Liver (tissue), 9 donors: ENCODE data around the gene CEP295NL. TPM values are rescaled to one million over a fixed set of nuclear protein-coding genes. Genes with fewer than 3 reads are reported as not detected.
"Not testable (repeated sequence)": the region's sequence is repeated elsewhere in the genome, so short reads cannot be mapped to it uniquely, and the experiment has no call there.

ENCODE experiments used
- DNase-seq: peaks from one replicate; pipeline ENCODE4 v3.0.0-alpha.2; 2017; ENCODE audit warnings: low spot score
- H3K27ac ChIP-seq, 2 donors: one replicate each; pipeline ENCODE4 v1.7.0; 2013; ENCODE audit warnings: inconsistent platforms in 2 of 2, low read length in 2 of 2, control low read depth in 1 of 2, low read depth in 1 of 2, mild to moderate bottlenecking in 1 of 2
- H3K27me3 ChIP-seq, 4 donors: one replicate each; pipeline versions ENCODE4 v1.6.1 to v1.7.0; 2013; ENCODE audit warnings: low read length in 3 of 4, inconsistent platforms in 1 of 4, mild to moderate bottlenecking in 1 of 4, moderate library complexity in 1 of 4; ENCODE audit not compliant: control insufficient read depth in 4 of 4, insufficient read depth in 4 of 4
- H3K36me3 ChIP-seq, 4 donors: one replicate each; pipeline versions ENCODE4 v1.6.1 to v1.7.0; 2013; ENCODE audit warnings: low read length in 3 of 4, mild to moderate bottlenecking in 3 of 4, low read depth in 1 of 4, moderate library complexity in 1 of 4; ENCODE audit not compliant: control insufficient read depth in 4 of 4, insufficient read depth in 3 of 4
- H3K4me1 ChIP-seq, 4 donors: one replicate each; pipeline versions ENCODE4 v1.6.1 to v1.7.0; 2013; ENCODE audit warnings: low read length in 3 of 4, mild to moderate bottlenecking in 3 of 4, moderate library complexity in 1 of 4; ENCODE audit not compliant: control insufficient read depth in 4 of 4, insufficient read depth in 4 of 4
- H3K4me3 ChIP-seq, 3 donors: one replicate each; pipeline versions ENCODE4 v1.6.1 to v1.7.0; 2013; ENCODE audit warnings: low read length in 3 of 3, control low read depth in 1 of 3, low read depth in 1 of 3, mild to moderate bottlenecking in 1 of 3
- H3K9ac ChIP-seq, 2 donors: one replicate each; pipeline ENCODE4 v1.7.0; 2013; ENCODE audit warnings: low read length in 2 of 2, mild to moderate bottlenecking in 2 of 2, moderate library complexity in 2 of 2, control low read depth in 1 of 2, low read depth in 1 of 2
- H3K9me3 ChIP-seq, 4 donors: one replicate each; pipeline versions ENCODE4 v1.6.1 to v1.7.0; 2013; ENCODE audit warnings: low read length in 3 of 4; ENCODE audit not compliant: control insufficient read depth in 4 of 4
- CTCF ChIP-seq: fragments of 150-350 bp; IDR thresholded peaks from 2 replicates; pipeline ENCODE4 v1.5.1; 2017; ENCODE audit warnings: improper control_type of control experiment, low read depth, low read length; ENCODE audit not compliant: missing input control
- EGR1 ChIP-seq, 2 donors: IDR thresholded peaks; 2 replicates each; pipeline ENCODE4 v1.6.1; 2016 to 2018; ENCODE audit warnings: antibody characterized with exemption in 2 of 2, low read depth in 2 of 2
- FOXA1 ChIP-seq: IDR thresholded peaks from 2 replicates; pipeline ENCODE4 v1.6.1; 2016; ENCODE audit warnings: antibody characterized with exemption
- FOXA2 ChIP-seq: IDR thresholded peaks from 2 replicates; pipeline ENCODE4 v1.6.1; 2016; ENCODE audit warnings: antibody characterized with exemption
- GABPA ChIP-seq, 2 donors: IDR thresholded peaks in 1 of 2; conservative IDR thresholded peaks in 1 of 2; 2 replicates each; pipeline ENCODE4 v1.6.1; 2016; ENCODE audit warnings: antibody characterized with exemption in 2 of 2, mild to moderate bottlenecking in 1 of 2, moderate library complexity in 1 of 2
- HNF4A ChIP-seq, 2 donors: conservative IDR thresholded peaks; 2 replicates each; pipeline ENCODE4 v1.6.1; 2016; ENCODE audit warnings: antibody characterized with exemption in 2 of 2, mild to moderate bottlenecking in 2 of 2
- HNF4G ChIP-seq: IDR thresholded peaks from 2 replicates; pipeline ENCODE4 v1.6.1; 2016; ENCODE audit warnings: antibody characterized with exemption
- JUND ChIP-seq, 2 donors: IDR thresholded peaks; 2 replicates each; pipeline ENCODE4 v1.6.1; 2016; ENCODE audit warnings: antibody characterized with exemption in 2 of 2
- MAX ChIP-seq: IDR thresholded peaks from 2 replicates; pipeline ENCODE4 v1.6.1; 2016; ENCODE audit warnings: antibody characterized with exemption
- NR2F2 ChIP-seq: IDR thresholded peaks from 2 replicates; pipeline ENCODE4 v1.6.1; 2016; ENCODE audit warnings: antibody characterized with exemption
- RAD21 ChIP-seq, 2 donors: IDR thresholded peaks; 2 replicates each; pipeline ENCODE4 v1.6.1; 2016; ENCODE audit warnings: antibody characterized with exemption in 2 of 2, mild to moderate bottlenecking in 2 of 2
- REST ChIP-seq: IDR thresholded peaks from 2 replicates; pipeline ENCODE4 v1.6.1; 2016; ENCODE audit warnings: antibody characterized with exemption, mild to moderate bottlenecking
- RXRA ChIP-seq, 2 donors: IDR thresholded peaks; 2 replicates each; pipeline ENCODE4 v1.6.1; 2017 to 2018; ENCODE audit warnings: antibody characterized with exemption in 2 of 2, mild to moderate bottlenecking in 1 of 2
- TAF1 ChIP-seq: conservative IDR thresholded peaks from 2 replicates; pipeline ENCODE4 v1.6.1; 2016; ENCODE audit warnings: antibody characterized with exemption, mild to moderate bottlenecking
- YY1 ChIP-seq: IDR thresholded peaks from 2 replicates; pipeline ENCODE4 v1.6.1; 2016; ENCODE audit warnings: antibody characterized with exemption, mild to moderate bottlenecking
- WGBS: extraction: QIAGEN DNeasy Blood & Tissue Kit; methylation state at CpG from one replicate; pipeline ENCODE4 v1.1.7; 2013; 5-methylcytosine and 5-hydroxymethylcytosine counted together
- polyA plus RNA-seq, 2 donors: library from polyadenylated mRNA; stranded (reverse) in 1 of 2; unstranded in 1 of 2; fragments of 200-250 nt in 1 of 2; fragments of >200 nt in 1 of 2; fragmentation: Nextera tagmentation in 1 of 2; extraction: Ambion mirVana in 1 of 2; gene quantifications; one replicate each; pipeline versions ENCODE4 v1.2.1 to v1.2.3, GENCODE V29; 2013 to 2015
- total RNA-seq, 2 donors: library from RNA; depleted of rRNA; stranded (reverse); fragments of >200 nt; gene quantifications; one replicate each; pipeline ENCODE4 v1.2.3, GENCODE V29; 2014
- donor health status: healthy.
- donor health status: healthy.
- donor health status: healthy.
- donor health status: healthy.
- donor health status: healthy.

Gene CEP295NL
- total and polyA plus RNA-seq, 4 donors = 0.28 to 1.0 TPM; not detected in 2

GRCh38 chr17:78878261-78878660 is 24.7 kb downstream of the CEP295NL start (continued):
- no peak for TF ChIP-seq REST
- no peak for TF ChIP-seq RXRA (IDR thresholded peaks at IDR 0.05)
- TF ChIP-seq RAD21 (IDR thresholded peaks at IDR 0.05) = no peak
- no peak for TF ChIP-seq JUND (IDR thresholded peaks at IDR 0.05)
- TF ChIP-seq FOXA2 = no peak
- no peak for TF ChIP-seq GABPA (IDR thresholded peaks at IDR 0.05 in 1 of 2, conservative IDR thresholded peaks at IDR 0.05 in 1 of 2)

- not testable (repeated sequence) for H3K4me1 ChIP-seq, H3K36me3 ChIP-seq, H3K27me3 ChIP-seq, H3K9me3 ChIP-seq, H3K9ac ChIP-seq, H3K4me3 ChIP-seq, DNase-seq, H3K27ac ChIP-seq
- 95% methylated on average over 8 of the region's 8 CpGs for WGBS
Observed at GRCh38 chr17:78876954-78877517, 26.0 kb downstream of the CEP295NL start.

GRCh38 chr17:78876094-78876597 is 26.9 kb downstream of the CEP295NL start:
- no peak overlapping the region for H3K4me3 ChIP-seq
- DNase-seq = no peak
- H3K27me3 ChIP-seq = no peaks in the 10 kb centered on the region
- H3K27ac ChIP-seq = no peak overlapping the region
- H3K4me1 ChIP-seq = peaks cover 0 to 3% (median 0%) of the 10 kb centered on the region in 4 donors
- no peaks in the 10 kb centered on the region for H3K9me3 ChIP-seq
- no peak overlapping the region for H3K9ac ChIP-seq
- H3K36me3 ChIP-seq = no peaks in the 10 kb centered on the region
- WGBS = 67% methylated on average over 7 of the region's 7 CpGs
- no peak for TF ChIP-seq YY1
- no peak for TF ChIP-seq NR2F2
- TF ChIP-seq FOXA1 = no peak
- TF ChIP-seq EGR1 (IDR thresholded peaks at IDR 0.05; ENCODE audit: low read depth in 2 of 2) = no peak
- no peak for TF ChIP-seq TAF1
- no peak for TF ChIP-seq RAD21 (IDR thresholded peaks at IDR 0.05)

GRCh38 chr17:78875363-78876093 is 27.5 kb downstream of the CEP295NL start:
- H3K9me3 ChIP-seq = no peaks in the 10 kb centered on the region
- H3K36me3 ChIP-seq = no peaks in the 10 kb centered on the region
- H3K27ac ChIP-seq = no peak overlapping the region
- H3K4me3 ChIP-seq = no peak overlapping the region
- 73% methylated on average over 9 of the region's 9 CpGs for WGBS
- no peak for DNase-seq
- no peak overlapping the region for H3K9ac ChIP-seq
- no peaks in the 10 kb centered on the region for H3K27me3 ChIP-seq
- H3K4me1 ChIP-seq = peaks cover 0 to 3% (median 0%) of the 10 kb centered on the region in 4 donors
- TF ChIP-seq EGR1 (IDR thresholded peaks at IDR 0.05; ENCODE audit: low read depth in 2 of 2) (no peak), YY1 (no peak), RAD21 (IDR thresholded peaks at IDR 0.05) (no peak), CTCF (no peak), HNF4G (no peak), MAX (no peak), HNF4A (conservative IDR thresholded peaks at IDR 0.05) (no peak), REST (no peak), NR2F2 (no peak)
